ENCODE data around the gene STX1A.

Gene STX1A

GRCh38 chr7:73718905-73719805 is at the start of gene STX1A:
Gene STX1A, minus strand, starts transcription at chr7:73719669. Its CDS starts 38 bp downstream, at chr7:73719631.
- peak within 1 kb of the TSS; percentile 55 to 84 for H3K4me3 ChIP-seq (ENCODE audit: low read depth in 1 of 2, low read length in 2 of 2)
- H3K4me1 ChIP-seq (ENCODE audit: control insufficient read depth in 1 of 2, insufficient read depth in 2 of 2, low read length in 2 of 2), result peaks cover 9 to 50% of the 10 kb centered on the region in 2 donors
- no peaks in the 10 kb centered on the region for H3K27me3 ChIP-seq (ENCODE audit: low read depth, low read length)
- no peaks in the 10 kb centered on the region for H3K36me3 ChIP-seq (ENCODE audit: control insufficient read depth in 1 of 2, insufficient read depth in 2 of 2, low read length in 2 of 2)
- H3K9me3 ChIP-seq (ENCODE audit: control insufficient read depth in 1 of 2, low read length in 2 of 2), result no peaks in the 10 kb centered on the region
- H3K27ac ChIP-seq (ENCODE audit: low read length), result no peak within 1 kb of the TSS

- H3K27me3 ChIP-seq (ENCODE audit: low read depth, low read length), result peaks cover 11% of the 10 kb centered on the region
- H3K36me3 ChIP-seq (ENCODE audit: control insufficient read depth in 1 of 2, insufficient read depth in 2 of 2, low read length in 2 of 2), result no peaks in the 10 kb centered on the region
- H3K9me3 ChIP-seq (ENCODE audit: control insufficient read depth in 1 of 2, low read length in 2 of 2), result no peaks in the 10 kb centered on the region
- H3K4me3 ChIP-seq (ENCODE audit: low read depth in 1 of 2, low read length in 2 of 2), result peak overlapping the region; percentile 17 to 39
- peaks cover 0 to 19% of the 10 kb centered on the region in 2 donors for H3K4me1 ChIP-seq (ENCODE audit: control insufficient read depth in 1 of 2, insufficient read depth in 2 of 2, low read length in 2 of 2)
- H3K27ac ChIP-seq (ENCODE audit: low read length), result peak overlapping the region; percentile 74
These were observed 49.4 kb upstream of the STX1A start for GRCh38 chr7:73768641-73769480.

GRCh38 chr7:73766556-73767229 is 47.2 kb upstream of the STX1A start:
- H3K4me1 ChIP-seq (ENCODE audit: control insufficient read depth in 1 of 2, insufficient read depth in 2 of 2, low read length in 2 of 2), result peaks cover 0 to 19% of the 10 kb centered on the region in 2 donors
- H3K36me3 ChIP-seq (ENCODE audit: control insufficient read depth in 1 of 2, insufficient read depth in 2 of 2, low read length in 2 of 2), result no peaks in the 10 kb centered on the region
- H3K9me3 ChIP-seq (ENCODE audit: control insufficient read depth in 1 of 2, low read length in 2 of 2), result no peaks in the 10 kb centered on the region
- peaks cover 11% of the 10 kb centered on the region for H3K27me3 ChIP-seq (ENCODE audit: low read depth, low read length)
- H3K4me3 ChIP-seq (ENCODE audit: low read depth in 1 of 2, low read length in 2 of 2), result no peak overlapping the region
- H3K27ac ChIP-seq (ENCODE audit: low read length), result no peak overlapping the region

DNA sequence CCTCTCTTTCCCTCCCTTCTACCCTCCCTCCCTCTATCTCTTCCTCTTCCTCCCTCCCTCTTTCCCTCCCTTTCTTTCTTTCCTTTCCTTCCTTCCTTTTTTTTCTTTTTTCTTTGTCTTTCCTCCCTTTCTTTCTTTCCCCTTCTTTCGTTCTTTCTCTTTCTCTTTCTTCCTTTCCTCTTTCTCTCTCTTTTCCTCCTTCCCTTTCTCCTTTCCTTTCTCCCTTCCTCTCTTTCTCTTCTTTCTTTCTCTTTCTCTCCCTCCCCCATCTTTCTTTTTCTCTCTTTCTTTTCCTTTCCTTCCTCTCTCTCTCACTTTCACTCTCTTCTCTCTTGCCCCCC is 43.2 kb upstream of the STX1A start:
- Histone ChIP-seq H3K4me1 (ENCODE audit: control insufficient read depth in 1 of 2, insufficient read depth in 2 of 2, low read length in 2 of 2) (no peaks in the 10 kb centered on the region), H3K27me3 (ENCODE audit: low read depth, low read length) (no peaks in the 10 kb centered on the region), H3K9me3 (ENCODE audit: control insufficient read depth in 1 of 2, low read length in 2 of 2) (no peaks in the 10 kb centered on the region), H3K36me3 (ENCODE audit: control insufficient read depth in 1 of 2, insufficient read depth in 2 of 2, low read length in 2 of 2) (no peaks in the 10 kb centered on the region), H3K27ac (ENCODE audit: low read length) (no peak overlapping the region), H3K4me3 (ENCODE audit: low read depth in 1 of 2, low read length in 2 of 2) (no peak overlapping the region)

DNA sequence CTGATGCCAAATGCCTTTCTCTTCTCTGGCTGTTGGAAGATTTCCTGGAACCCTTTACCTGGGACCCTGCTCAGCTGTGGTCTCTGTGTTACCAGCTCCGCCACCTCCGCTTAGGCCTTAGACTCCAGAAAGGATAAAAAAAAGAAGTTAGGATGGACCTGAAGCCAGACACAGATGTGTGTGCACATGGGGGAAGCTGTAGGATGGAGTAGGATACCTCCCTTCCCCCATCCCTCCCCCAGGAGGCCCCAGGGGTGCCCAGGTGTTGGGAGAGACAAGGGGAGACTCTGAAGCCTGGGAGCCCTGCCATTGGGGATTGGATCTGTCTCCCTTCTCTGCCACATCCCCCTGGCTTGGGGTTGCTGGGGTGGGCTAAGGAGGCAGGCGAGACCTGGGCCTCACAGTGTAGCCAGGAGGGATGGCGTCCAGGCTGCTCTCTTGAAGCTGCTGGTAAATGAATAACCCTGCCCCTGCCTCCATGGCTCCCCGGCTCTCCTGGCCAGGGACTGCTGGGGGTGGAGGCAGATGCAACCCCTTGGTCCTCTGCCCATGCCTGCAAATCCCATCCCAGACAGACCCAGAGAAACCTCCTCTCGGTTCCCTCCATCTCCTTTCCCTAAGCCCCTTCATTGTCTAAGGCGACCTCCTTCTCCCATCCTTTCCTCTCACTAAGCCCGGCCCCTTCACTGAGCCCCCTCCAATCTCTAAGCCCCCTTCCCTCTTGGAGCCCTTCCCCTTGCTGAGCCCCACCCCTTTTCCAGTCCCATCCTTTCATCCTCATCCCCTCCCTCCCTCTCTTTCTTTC is 42.6 kb upstream of the STX1A start:
- Histone ChIP-seq H3K4me1 (ENCODE audit: control insufficient read depth in 1 of 2, insufficient read depth in 2 of 2, low read length in 2 of 2) (no peaks in the 10 kb centered on the region), H3K9me3 (ENCODE audit: control insufficient read depth in 1 of 2, low read length in 2 of 2) (no peaks in the 10 kb centered on the region), H3K27ac (ENCODE audit: low read length) (no peak overlapping the region)

GRCh38 chr7:73758581-73759138 is 39.2 kb upstream of the STX1A start:
- Histone ChIP-seq H3K9me3 (ENCODE audit: control insufficient read depth in 1 of 2, low read length in 2 of 2) (no peaks in the 10 kb centered on the region), H3K27me3 (ENCODE audit: low read depth, low read length) (no peaks in the 10 kb centered on the region), H3K36me3 (ENCODE audit: control insufficient read depth in 1 of 2, insufficient read depth in 2 of 2, low read length in 2 of 2) (no peaks in the 10 kb centered on the region), H3K27ac (ENCODE audit: low read length) (no peak overlapping the region), H3K4me1 (ENCODE audit: control insufficient read depth in 1 of 2, insufficient read depth in 2 of 2, low read length in 2 of 2) (no peaks in the 10 kb centered on the region), H3K4me3 (ENCODE audit: low read depth in 1 of 2, low read length in 2 of 2) (no peak overlapping the region)

More for the DNA sequence above, 42.6 kb upstream of the STX1A start:
- Histone ChIP-seq H3K27me3 (ENCODE audit: low read depth, low read length) (no peaks in the 10 kb centered on the region), H3K36me3 (ENCODE audit: control insufficient read depth in 1 of 2, insufficient read depth in 2 of 2, low read length in 2 of 2) (no peaks in the 10 kb centered on the region), H3K4me3 (ENCODE audit: low read depth in 1 of 2, low read length in 2 of 2) (no peak overlapping the region)

DNA sequence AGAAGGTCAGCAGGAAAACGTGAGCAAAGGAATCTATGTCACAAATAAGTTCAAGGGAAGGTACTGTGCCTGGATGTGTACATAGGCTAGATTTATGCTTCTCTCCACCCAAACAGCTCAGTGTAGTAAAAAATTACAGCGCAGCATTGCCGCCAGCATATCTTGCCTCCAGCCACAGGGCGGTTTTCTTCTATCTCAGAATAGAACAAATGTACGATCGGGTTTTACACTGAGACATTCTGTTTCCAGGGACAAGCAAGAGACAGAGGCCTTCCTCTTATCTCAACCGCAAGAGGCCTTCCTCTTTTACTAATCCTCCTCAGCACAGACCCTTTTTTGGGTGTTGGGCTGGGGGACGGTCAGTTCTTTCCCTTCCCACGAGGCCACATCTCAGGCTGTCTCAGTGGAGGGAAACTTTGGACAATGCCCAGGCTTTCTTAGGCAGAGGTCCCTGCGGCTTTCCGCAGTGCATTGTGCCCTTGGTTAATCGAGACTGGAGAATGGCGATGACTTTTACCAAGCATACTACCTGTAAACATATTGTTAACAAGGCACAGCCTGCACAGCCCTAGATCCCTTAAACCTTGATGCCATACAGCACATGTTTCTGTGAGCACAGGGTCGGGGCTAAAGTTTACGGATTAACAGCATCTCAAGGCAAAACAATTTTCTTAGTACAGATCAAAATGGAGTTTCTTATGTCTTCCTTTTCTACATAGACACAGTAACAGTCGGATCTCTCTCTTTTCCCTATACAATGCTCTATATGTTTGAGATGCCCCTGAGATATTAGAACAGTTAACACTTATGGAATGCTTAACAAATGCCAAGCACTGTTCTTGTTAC is 30.7 kb upstream of the STX1A start:
- Histone ChIP-seq H3K9me3 (ENCODE audit: control insufficient read depth in 1 of 2, low read length in 2 of 2) (no peaks in the 10 kb centered on the region), H3K27me3 (ENCODE audit: low read depth, low read length) (no peaks in the 10 kb centered on the region), H3K27ac (ENCODE audit: low read length) (no peak overlapping the region), H3K4me3 (ENCODE audit: low read depth in 1 of 2, low read length in 2 of 2) (no peak overlapping the region), H3K36me3 (ENCODE audit: control insufficient read depth in 1 of 2, insufficient read depth in 2 of 2, low read length in 2 of 2) (no peaks in the 10 kb centered on the region), H3K4me1 (ENCODE audit: control insufficient read depth in 1 of 2, insufficient read depth in 2 of 2, low read length in 2 of 2) (peaks cover 0 to 3% of the 10 kb centered on the region in 2 donors)

- no peak overlapping the region for H3K27ac ChIP-seq (ENCODE audit: low read length)
- no peaks in the 10 kb centered on the region for H3K27me3 ChIP-seq (ENCODE audit: low read depth, low read length)
- H3K9me3 ChIP-seq (ENCODE audit: control insufficient read depth in 1 of 2, low read length in 2 of 2), result no peaks in the 10 kb centered on the region
- no peak overlapping the region for H3K4me3 ChIP-seq (ENCODE audit: low read depth in 1 of 2, low read length in 2 of 2)
- H3K4me1 ChIP-seq (ENCODE audit: control insufficient read depth in 1 of 2, insufficient read depth in 2 of 2, low read length in 2 of 2), result peaks cover 0 to 9% of the 10 kb centered on the region in 2 donors
- H3K36me3 ChIP-seq (ENCODE audit: control insufficient read depth in 1 of 2, insufficient read depth in 2 of 2, low read length in 2 of 2), result no peaks in the 10 kb centered on the region
These were observed 26.9 kb upstream of the STX1A start for GRCh38 chr7:73746378-73746777.

DNA sequence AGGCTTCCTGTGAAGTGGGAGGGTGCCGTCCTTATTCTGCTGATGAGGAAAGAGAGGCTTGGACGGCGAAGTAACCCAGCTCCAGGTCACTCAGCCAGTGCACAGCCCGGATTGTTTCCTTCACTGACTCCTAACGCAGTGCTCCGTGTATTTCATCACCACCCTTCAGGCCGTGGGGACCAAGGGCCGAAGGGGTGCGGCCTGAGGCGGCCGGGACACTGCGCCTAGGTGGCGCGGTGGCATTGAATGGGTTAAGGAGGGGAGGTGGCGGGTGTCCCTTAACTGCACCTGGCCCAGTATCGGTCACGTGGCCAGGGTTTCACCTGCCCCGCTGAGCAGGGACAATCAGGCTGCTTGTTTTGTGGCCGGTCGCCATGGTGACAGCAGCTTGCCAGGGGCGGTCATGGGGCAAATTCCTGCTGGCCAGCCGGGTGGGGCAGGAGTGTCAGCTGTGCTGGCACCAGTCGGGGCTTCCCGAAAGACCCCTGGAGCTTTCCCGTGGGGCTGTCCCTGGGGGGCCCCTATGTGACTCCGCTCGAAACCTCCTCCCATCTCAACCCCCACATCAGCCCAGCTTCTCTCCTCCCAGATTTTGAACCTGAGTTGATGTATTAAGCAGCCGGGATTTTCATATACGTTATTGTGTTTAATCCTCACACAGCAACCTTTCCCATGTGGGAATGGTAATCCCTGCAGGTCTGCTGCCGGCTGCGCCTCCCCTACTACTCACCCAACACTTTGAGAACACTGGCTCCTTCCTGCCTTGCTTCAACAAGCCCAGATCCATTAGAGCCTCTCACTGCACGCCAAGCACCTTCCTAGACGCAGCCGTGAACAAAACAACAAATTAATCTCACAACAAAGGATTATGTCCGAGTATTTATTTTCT is 23.5 kb upstream of the STX1A start:
- no peaks in the 10 kb centered on the region for H3K27me3 ChIP-seq (ENCODE audit: low read depth, low read length)
- H3K36me3 ChIP-seq (ENCODE audit: control insufficient read depth in 1 of 2, insufficient read depth in 2 of 2, low read length in 2 of 2), result no peaks in the 10 kb centered on the region
- peak overlapping the region; percentile 82 for H3K27ac ChIP-seq (ENCODE audit: low read length)
- no peaks in the 10 kb centered on the region for H3K9me3 ChIP-seq (ENCODE audit: control insufficient read depth in 1 of 2, low read length in 2 of 2)
- no peak overlapping the region for H3K4me3 ChIP-seq (ENCODE audit: low read depth in 1 of 2, low read length in 2 of 2)
- H3K4me1 ChIP-seq (ENCODE audit: control insufficient read depth in 1 of 2, insufficient read depth in 2 of 2, low read length in 2 of 2), result peaks cover 0 to 15% of the 10 kb centered on the region in 2 donors
